PFSK-1 (cell line): ENCODE data around the gene SBF1.

Experiments
- FOXP2 ChIP-seq: optimal IDR thresholded peaks from 2 replicates; pipeline ENCODE3; 2011; ENCODE audit warnings: borderline replicate concordance, control low read depth, inconsistent platforms; ENCODE audit not compliant: insufficient read depth; ENCODE audit errors: extremely low read length, extremely low read depth
- POLR2AphosphoS5 ChIP-seq: IDR thresholded peaks from 2 replicates; pipeline ENCODE4 v1.6.1; 2012; ENCODE audit warnings: low read depth, mild to moderate bottlenecking, control low read depth, low read length, moderate library complexity
- SIN3A ChIP-seq: IDR thresholded peaks from 2 replicates; pipeline ENCODE4 v1.6.1; 2012; ENCODE audit warnings: mild to moderate bottlenecking, low read length, moderate library complexity, borderline replicate concordance; ENCODE audit not compliant: insufficient read depth
- TAF1 ChIP-seq: IDR thresholded peaks from 2 replicates; pipeline ENCODE4 v1.6.1; 2012; ENCODE audit warnings: low read length, control low read depth, borderline replicate concordance; ENCODE audit not compliant: insufficient read depth
- TF ChIP-seq, protein P1 (sequence below), 2 experiments: IDR thresholded peaks; 2 replicates each; pipeline versions ENCODE4 v1.6.1 to v1.8.0; 2011 to 2012; ENCODE audit warnings: low read depth in 2 of 2, low read length in 2 of 2, control low read depth in 1 of 2, inconsistent platforms in 1 of 2, mild to moderate bottlenecking in 1 of 2, moderate library complexity in 1 of 2; ENCODE audit not compliant: insufficient read depth in 1 of 2

The SBF1 gene

DNA sequence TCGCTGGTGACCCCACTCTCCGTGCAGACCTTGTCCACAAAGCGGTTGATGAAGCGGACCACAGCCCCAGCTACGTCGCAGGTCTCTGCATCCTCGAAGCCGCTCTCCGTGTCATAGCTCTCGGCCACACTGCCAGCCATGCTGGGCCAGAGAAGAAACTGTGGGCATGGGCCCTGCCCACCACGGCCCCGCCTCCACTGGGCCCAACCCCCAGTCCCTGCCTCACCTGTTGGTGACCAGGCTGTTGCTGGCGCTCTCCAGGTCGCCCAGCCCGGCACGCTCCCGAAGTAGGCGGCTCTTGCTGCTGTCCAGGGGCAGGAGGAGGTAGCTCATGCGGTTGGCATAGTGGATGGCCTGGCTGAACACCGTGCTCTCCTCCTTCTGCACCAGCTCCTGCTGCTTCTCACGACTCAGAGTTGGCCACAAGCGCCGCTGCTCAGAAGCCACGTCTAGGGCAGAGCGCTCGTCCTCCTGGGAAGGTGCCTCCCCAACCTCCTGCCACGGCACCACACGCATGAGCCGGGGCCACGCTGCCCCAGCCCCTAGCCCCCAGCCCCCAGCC, 12.8 kb downstream of the SBF1 start:
- TF ChIP-seq FOXP2, result no peak
- TF ChIP-seq POLR2AphosphoS5, result no peak
- TF ChIP-seq TAF1, result no peak
- no peak for TF ChIP-seq SIN3A
- TF ChIP-seq, protein P1, sequence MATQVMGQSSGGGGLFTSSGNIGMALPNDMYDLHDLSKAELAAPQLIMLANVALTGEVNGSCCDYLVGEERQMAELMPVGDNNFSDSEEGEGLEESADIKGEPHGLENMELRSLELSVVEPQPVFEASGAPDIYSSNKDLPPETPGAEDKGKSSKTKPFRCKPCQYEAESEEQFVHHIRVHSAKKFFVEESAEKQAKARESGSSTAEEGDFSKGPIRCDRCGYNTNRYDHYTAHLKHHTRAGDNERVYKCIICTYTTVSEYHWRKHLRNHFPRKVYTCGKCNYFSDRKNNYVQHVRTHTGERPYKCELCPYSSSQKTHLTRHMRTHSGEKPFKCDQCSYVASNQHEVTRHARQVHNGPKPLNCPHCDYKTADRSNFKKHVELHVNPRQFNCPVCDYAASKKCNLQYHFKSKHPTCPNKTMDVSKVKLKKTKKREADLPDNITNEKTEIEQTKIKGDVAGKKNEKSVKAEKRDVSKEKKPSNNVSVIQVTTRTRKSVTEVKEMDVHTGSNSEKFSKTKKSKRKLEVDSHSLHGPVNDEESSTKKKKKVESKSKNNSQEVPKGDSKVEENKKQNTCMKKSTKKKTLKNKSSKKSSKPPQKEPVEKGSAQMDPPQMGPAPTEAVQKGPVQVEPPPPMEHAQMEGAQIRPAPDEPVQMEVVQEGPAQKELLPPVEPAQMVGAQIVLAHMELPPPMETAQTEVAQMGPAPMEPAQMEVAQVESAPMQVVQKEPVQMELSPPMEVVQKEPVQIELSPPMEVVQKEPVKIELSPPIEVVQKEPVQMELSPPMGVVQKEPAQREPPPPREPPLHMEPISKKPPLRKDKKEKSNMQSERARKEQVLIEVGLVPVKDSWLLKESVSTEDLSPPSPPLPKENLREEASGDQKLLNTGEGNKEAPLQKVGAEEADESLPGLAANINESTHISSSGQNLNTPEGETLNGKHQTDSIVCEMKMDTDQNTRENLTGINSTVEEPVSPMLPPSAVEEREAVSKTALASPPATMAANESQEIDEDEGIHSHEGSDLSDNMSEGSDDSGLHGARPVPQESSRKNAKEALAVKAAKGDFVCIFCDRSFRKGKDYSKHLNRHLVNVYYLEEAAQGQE (IDR thresholded peaks at IDR 0.05; ENCODE audit: insufficient read depth in 1 of 2, low read depth in 2 of 2, low read length in 2 of 2), result no peak

DNA sequence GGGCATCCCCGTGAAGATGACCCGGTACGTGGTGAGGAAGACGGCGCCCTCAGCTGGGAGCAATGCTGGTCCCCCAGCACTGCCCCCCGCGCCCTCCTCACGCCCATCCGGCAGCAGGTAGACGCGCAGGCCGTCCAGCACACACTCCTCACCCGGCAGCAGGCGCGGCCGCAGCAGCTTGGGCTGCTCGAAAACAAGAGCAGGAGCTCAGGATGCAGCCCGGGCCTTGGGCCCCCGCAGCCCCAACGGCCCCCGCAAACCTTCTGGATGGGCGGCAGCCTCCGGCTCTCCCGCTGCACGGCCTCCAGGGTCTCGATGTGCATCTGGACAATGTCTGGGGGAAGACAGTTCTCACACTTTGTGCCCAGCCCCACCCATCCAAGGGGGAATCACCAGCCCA, 13.3 kb downstream of the SBF1 start:
- TF ChIP-seq, protein P1 (IDR thresholded peaks at IDR 0.05; ENCODE audit: insufficient read depth in 1 of 2, low read depth in 2 of 2, low read length in 2 of 2), result no peak

DNA sequence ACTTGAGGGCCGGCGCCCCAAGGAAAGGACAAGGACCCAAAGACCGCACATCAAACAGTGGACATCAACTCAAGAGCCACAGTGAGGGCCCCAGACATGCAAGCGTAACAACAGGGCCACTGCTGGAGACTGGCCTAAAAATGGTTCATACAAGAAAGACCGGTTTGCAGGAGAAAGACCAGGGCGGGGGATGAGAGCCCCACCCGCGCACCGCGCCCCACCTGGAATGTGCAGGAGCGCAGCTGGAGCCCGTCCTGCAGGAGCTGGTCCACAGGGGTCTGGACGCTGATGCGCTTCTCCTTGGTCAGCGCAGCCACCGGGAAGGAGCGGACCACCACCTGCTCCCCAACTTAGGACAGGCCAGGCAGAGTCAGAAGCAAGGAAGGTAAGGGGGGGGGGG, 13.9 kb downstream of the SBF1 start:
- no peak for TF ChIP-seq FOXP2

DNA sequence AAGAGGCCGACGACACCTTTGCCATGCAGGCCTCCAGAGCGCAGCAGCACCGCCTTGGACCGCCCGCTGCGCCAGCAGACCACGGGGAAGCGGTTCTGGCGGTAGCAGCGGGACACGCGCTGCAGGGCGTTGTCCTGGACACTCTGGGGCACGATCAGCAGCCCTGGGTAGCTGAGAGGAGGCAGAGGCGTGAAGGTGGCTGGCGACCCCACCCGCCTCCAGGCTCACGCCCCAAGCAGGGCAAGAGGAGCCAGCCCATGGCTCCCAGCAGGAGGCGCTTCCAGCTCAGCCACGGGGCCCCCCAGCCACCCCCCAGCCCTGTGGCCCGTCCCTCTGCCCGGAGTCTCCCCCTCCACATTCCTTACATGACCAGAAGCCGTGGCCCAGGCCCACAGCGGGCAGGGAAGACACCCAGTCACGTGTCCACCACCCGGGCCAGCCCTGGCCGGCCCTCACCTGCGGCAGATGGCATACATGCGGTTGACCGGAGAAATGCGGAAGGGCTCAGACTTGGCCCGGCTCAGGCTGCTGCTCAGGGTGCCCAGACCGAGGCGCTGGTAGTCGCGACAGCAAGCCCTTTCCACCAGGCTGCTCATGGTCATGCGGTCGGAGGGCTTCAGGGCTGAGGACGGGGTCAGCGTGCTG, 15.2 kb downstream of the SBF1 start:
- no peak for TF ChIP-seq FOXP2
- TF ChIP-seq, protein P1 (IDR thresholded peaks at IDR 0.05; ENCODE audit: insufficient read depth in 1 of 2, low read depth in 2 of 2, low read length in 2 of 2), result no peak
- no peak for TF ChIP-seq SIN3A
- TF ChIP-seq POLR2AphosphoS5, result no peak

DNA sequence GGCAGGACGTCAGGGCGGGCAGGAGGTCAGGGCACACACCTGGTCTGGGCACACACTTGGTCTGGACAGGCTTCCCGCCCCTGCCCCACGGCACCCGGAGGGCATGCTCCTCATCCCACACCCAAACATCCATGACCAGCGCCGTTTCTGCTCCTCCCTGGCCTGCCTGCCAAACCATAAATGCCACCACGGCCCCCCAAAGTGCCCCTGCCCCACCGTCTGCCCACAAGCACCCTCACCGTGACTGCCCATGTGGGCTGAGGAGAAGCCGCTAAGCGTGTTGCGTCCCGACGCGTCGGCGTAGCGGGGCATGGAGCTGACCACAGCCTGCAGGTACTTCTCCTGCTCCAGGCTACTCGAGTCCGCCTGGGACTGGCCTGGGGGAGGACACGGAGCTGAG, 15.8 kb downstream of the SBF1 start:
- no peak for TF ChIP-seq POLR2AphosphoS5
- TF ChIP-seq, protein P1 (IDR thresholded peaks at IDR 0.05; ENCODE audit: insufficient read depth in 1 of 2, low read depth in 2 of 2, low read length in 2 of 2), result no peak
